ENCODE results near the gene MYOZ3. TPM values are rescaled to one million over a fixed set of nuclear protein-coding genes. Genes with fewer than 3 reads are reported as not detected.

The MYOZ3 gene
- total and polyA plus RNA-seq, 10 donors: 0.04 to 1.2 (median 0.32) TPM; not detected in 1

GRCh38 chr5:150625164-150625535 is 35.9 kb upstream of the MYOZ3 start:
- H3K9me3 ChIP-seq: no peaks in the 10 kb centered on the region
- peaks cover 24 to 79% (median 63%) of the 10 kb centered on the region in 6 donors for H3K4me1 ChIP-seq
- no peaks in the 10 kb centered on the region for H3K36me3 ChIP-seq
- TF ChIP-seq, protein P1, sequence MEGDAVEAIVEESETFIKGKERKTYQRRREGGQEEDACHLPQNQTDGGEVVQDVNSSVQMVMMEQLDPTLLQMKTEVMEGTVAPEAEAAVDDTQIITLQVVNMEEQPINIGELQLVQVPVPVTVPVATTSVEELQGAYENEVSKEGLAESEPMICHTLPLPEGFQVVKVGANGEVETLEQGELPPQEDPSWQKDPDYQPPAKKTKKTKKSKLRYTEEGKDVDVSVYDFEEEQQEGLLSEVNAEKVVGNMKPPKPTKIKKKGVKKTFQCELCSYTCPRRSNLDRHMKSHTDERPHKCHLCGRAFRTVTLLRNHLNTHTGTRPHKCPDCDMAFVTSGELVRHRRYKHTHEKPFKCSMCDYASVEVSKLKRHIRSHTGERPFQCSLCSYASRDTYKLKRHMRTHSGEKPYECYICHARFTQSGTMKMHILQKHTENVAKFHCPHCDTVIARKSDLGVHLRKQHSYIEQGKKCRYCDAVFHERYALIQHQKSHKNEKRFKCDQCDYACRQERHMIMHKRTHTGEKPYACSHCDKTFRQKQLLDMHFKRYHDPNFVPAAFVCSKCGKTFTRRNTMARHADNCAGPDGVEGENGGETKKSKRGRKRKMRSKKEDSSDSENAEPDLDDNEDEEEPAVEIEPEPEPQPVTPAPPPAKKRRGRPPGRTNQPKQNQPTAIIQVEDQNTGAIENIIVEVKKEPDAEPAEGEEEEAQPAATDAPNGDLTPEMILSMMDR (IDR thresholded peaks at IDR 0.05 in 8 of 11, conservative IDR thresholded peaks at IDR 0.05 in 3 of 11): no peak
- TF ChIP-seq POLR2AphosphoS5 (IDR thresholded peaks at IDR 0.05) (peak in 2 of 3 donors; percentile 40 to 68), POLR2A (IDR thresholded peaks at IDR 0.05) (no peak)
- 24 to 32% (median 31%) methylated on average over 11 to 19 of the region's 19 CpGs for WGBS, 5 donors
- peak; percentile 85 for DNase-seq
- H3K27me3 ChIP-seq (replicated peaks in 1 of 7): peaks cover 0 to 22% (median 0%) of the 10 kb centered on the region in 7 donors
- peak overlapping the region; percentile 55 to 84 (median 64) for H3K4me3 ChIP-seq
- peak overlapping the region; percentile 72 to 89 (median 85) for H3K27ac ChIP-seq
- intact Hi-C loops (cut with DNase I; ENCODE audit: low total_unique reads): no loop called here

- peaks cover 24 to 88% (median 67%) of the 10 kb centered on the region in 6 donors for H3K4me1 ChIP-seq
- peaks cover 0 to 22% (median 0%) of the 10 kb centered on the region in 7 donors for H3K27me3 ChIP-seq (replicated peaks in 1 of 7)
- peak overlapping the region; percentile 72 to 89 (median 85) for H3K27ac ChIP-seq
- H3K9me3 ChIP-seq: no peaks in the 10 kb centered on the region
- H3K36me3 ChIP-seq: peaks cover 0 to 8% (median 0%) of the 10 kb centered on the region in 6 donors
- TF ChIP-seq POLR2AphosphoS5 (IDR thresholded peaks at IDR 0.05): no peak
- no peak for TF ChIP-seq POLR2A (IDR thresholded peaks at IDR 0.05)
- TF ChIP-seq, protein P1 (IDR thresholded peaks at IDR 0.05 in 8 of 11, conservative IDR thresholded peaks at IDR 0.05 in 3 of 11): no peak
- WGBS, 5 donors: 54 to 59% (median 59%) methylated on average over 10 of the region's 10 CpGs
- intact Hi-C loops (cut with DNase I; ENCODE audit: low total_unique reads): no loop called here
- no peak for DNase-seq
- H3K4me3 ChIP-seq: peak overlapping the region; percentile 55 to 84 (median 64)
Observed at GRCh38 chr5:150625831-150626746, 35.0 kb upstream of the MYOZ3 start.

GRCh38 chr5:150626853-150627276 is 34.2 kb upstream of the MYOZ3 start:
- H3K36me3 ChIP-seq: peaks cover 0 to 8% (median 0%) of the 10 kb centered on the region in 6 donors
- H3K4me1 ChIP-seq: peaks cover 27 to 95% (median 71%) of the 10 kb centered on the region in 6 donors
- intact Hi-C loops (cut with DNase I; ENCODE audit: low total_unique reads): no loop called here
- WGBS, 5 donors: 45 to 71% (median 54%) methylated on average over 5 of the region's 5 CpGs
- DNase-seq: no peak
- H3K4me3 ChIP-seq: peak overlapping the region in 7 of 8 donors; percentile 9 to 84 (median 57)
- peak overlapping the region; percentile 53 to 89 (median 85) for H3K27ac ChIP-seq
- no peaks in the 10 kb centered on the region for H3K9me3 ChIP-seq
- TF ChIP-seq POLR2A (IDR thresholded peaks at IDR 0.05): no peak
- peak; percentile 33 to 55 (median 55) for TF ChIP-seq POLR2AphosphoS5 (IDR thresholded peaks at IDR 0.05)
- TF ChIP-seq, protein P1 (IDR thresholded peaks at IDR 0.05 in 8 of 11, conservative IDR thresholded peaks at IDR 0.05 in 3 of 11): no peak
- H3K27me3 ChIP-seq (replicated peaks in 1 of 7): peaks cover 0 to 22% (median 0%) of the 10 kb centered on the region in 7 donors

Measured in spleen (tissue), 11 donors.